Stimulated activated CD4-positive, alpha-beta T cell treated with anti-CD3 and anti-CD28 coated beads, Interleukin-2, amount 100 ng/mL, for 4 hours (primary cell): ENCODE results near the gene OR51B4.
"Not testable (repeated sequence)": the region's sequence is repeated elsewhere in the genome, so short reads cannot be mapped to it uniquely, and the experiment has no call there.

Experiments used
- DNase-seq: peaks from one replicate; pipeline ENCODE4 v3.0.0-alpha.2; 2020; ENCODE audit warnings: low read depth

OR51B4 gene

DNA sequence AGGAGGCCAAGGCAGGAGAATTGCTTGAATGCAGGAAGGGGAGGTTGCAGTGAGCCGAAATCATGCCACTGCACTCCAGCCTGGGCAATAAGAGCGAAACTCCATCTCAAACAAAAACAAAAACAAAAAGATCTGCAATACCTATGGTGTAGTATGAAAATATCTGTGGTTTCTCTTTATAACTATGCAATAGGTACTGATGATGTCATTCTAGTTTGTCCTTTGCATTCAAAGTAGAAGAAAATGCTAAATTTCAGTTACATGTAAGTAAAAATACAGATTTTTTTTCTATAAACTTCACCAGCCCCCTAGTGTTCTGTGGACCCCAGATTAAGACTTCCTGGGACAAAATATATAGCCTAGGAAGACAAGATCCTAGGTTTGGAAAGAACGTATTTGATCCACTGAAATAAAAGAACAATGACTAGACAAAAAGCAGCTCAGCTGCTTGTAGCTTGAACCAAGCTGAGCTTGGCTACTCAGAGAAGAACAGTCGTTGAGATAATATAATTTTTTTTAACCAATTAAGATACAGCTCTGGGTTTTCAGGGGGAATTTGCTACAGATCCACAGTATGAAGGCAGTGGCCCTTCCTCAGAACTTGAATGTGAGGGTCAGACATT lies 29.2 kb downstream of the OR51B4 start:
- no peak for DNase-seq

GRCh38 chr11:5269715-5270147 lies 32.0 kb downstream of the OR51B4 start, which contains the start of gene HBE1:
HBE1 (minus strand) TSS chr11:5269945; CDS start chr11:5269890, 55 bp downstream.
- DNase-seq = no peak

DNA sequence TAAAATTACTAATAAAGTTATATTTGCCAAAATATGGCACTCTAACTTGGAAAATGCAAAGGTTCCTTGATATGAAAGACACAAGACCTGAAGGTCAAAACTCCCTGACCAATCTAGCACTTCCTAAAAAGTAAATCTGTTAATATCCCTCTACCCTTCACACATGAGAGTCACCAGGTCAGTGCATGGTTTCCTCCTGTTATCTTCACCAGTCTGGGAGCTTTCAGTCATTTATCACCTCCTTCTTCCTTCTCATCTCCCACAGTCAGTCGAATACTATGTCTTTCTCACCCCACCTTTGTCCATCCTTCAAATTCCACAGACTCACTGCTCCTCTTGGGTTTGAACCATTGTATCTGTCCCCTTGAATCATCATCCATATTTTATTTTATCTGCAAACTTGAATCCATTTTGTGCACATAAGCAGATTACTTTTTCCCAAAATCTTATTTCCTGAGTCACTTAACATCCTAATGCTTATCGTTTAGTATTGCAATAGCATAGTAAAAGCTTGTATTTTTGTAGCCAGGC lies 34.6 kb downstream of the OR51B4 start:
- no peak for DNase-seq

- DNase-seq = no peak
These were observed 35.1 kb downstream of the OR51B4 start for GRCh38 chr11:5266609-5267008.

DNA sequence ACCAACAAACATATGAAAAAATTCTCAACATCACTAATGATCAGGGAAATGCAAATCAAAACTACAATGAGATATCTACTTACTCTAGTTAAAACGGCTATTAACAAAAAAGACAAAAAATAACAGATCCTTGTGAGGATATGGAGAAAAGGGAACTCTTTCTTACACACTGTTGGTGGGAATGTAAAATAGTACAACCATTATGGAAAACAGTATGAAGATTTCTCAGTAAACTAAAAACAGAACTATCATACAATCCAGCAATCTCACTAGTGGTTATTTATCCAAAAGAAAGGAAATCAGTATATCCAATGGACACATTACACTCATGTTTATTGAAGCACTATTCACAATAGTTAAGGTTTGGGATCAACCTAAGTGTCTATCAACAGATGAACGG lies 35.9 kb downstream of the OR51B4 start:
- DNase-seq = no peak

GRCh38 chr11:5258543-5259262 lies 43.0 kb downstream of the OR51B4 start:
- DNase-seq = no peak

- DNase-seq = no peak
These were observed 44.5 kb downstream of the OR51B4 start for GRCh38 chr11:5257296-5257695.

DNA sequence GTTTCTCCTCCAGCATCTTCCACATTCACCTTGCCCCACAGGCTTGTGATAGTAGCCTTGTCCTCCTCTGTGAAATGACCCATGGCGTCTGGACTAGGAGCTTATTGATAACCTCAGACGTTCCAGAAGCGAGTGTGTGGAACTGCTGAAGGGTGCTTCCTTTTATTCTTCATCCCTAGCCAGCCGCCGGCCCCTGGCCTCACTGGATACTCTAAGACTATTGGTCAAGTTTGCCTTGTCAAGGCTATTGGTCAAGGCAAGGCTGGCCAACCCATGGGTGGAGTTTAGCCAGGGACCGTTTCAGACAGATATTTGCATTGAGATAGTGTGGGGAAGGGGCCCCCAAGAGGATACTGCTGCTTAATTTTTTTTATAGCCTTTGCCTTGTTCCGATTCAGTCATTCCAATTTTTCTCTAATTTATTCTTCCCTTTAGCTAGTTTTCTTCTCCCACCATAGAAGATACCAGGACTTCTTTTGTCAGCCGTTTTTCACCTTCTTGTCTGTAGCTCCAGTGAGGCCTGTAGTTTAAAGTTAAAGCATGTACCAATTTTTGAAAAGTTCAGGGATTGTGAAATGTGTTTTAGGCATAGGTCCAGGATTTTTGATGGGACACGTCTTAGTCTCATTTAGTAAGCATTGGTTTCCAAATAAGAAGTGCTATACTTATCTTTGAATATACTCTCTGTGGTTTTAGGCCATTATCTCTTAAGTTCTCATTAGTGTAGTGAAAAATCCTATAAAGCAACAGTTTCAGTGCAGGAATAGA lies 46.9 kb downstream of the OR51B4 start, which contains the start of gene HBG2:
TSS of gene HBG2 (minus strand) at position 136 of the 768 bp plus-strand sequence. CDS start at position 83, 53 bp downstream.
- not testable (repeated sequence) for DNase-seq

- not testable (repeated sequence) for DNase-seq
These were observed 47.7 kb downstream of the OR51B4 start for GRCh38 chr11:5254023-5254422.

DNA sequence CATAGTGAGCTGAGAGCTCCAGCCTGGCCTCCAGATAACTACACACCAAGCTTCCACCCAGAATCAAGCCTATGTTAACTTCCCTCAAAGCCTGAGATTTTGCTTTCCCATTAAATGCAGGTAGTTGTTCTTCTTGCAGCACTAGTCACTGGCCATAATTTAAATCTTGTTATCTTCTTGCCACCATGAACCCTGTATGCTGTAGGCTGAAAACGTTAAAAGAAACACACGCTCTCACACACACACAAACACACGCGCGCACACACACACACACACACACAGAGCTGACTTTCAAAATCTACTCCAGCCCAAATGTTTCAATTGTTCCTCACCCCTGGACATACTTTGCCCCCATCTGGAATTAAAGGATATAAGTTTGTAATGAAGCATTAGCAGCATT lies 48.3 kb downstream of the OR51B4 start:
- not testable (repeated sequence) for DNase-seq

GRCh38 chr11:5252919-5253265 lies 48.9 kb downstream of the OR51B4 start:
- DNase-seq = no peak

DNA sequence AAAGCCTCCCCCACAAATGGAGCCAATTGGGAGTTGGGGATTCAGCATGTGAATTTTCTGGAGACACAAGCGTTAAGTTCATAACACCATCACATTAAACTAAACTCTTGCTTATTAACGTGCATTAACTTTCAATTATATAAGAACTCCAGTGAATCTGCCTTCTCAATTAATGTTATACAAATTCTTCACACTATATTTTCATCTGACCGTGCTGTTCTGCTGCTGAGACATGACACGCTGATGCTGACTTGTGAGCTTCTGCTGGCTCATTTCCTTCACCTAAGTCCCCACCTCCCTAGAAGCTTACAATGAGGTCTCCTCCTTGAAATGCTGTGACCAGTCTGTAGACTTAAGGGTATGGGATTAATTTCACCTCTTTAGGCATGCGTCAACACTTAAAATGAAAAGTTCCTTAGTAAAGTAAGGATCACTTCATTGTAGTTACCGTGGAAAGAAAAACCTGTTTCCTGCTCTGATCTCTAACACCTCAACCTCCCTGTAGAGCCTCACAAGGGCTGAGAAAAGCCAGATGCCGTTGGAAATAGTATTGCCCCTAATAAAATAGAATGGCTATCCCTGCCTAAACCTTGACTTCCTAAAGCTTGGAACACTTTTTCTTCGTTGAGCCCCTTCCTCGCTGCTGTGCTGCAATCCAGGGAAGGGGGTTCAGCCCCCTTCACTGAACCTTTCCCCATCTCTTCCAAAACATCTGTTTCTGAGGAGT lies 49.4 kb downstream of the OR51B4 start:
- no peak for DNase-seq

- DNase-seq = no peak
These were observed 50.0 kb downstream of the OR51B4 start for GRCh38 chr11:5251746-5252145.
